Measurements from ENCODE around the gene DNAJC15. TPM values are rescaled to one million over a fixed set of nuclear protein-coding genes. Genes with fewer than 3 reads are reported as not detected.
A peak's percentile ranks its signal among the peaks of the same experiment; 100 is the strongest.

DNAJC15 gene
- 15.4 TPM for total RNA-seq (2013)
- polyA plus RNA-seq (10 to 100 TPM in 2 of 3 donors, 1 to 10 TPM in 1; 8.3 to 31.1 (median 22.0) TPM), polyA minus RNA-seq (8.6 and 8.7 TPM in 2 replicates), total RNA-seq (5.6 to 30.2 (median 20.2) reads per million in 11 experiments)

DNA sequence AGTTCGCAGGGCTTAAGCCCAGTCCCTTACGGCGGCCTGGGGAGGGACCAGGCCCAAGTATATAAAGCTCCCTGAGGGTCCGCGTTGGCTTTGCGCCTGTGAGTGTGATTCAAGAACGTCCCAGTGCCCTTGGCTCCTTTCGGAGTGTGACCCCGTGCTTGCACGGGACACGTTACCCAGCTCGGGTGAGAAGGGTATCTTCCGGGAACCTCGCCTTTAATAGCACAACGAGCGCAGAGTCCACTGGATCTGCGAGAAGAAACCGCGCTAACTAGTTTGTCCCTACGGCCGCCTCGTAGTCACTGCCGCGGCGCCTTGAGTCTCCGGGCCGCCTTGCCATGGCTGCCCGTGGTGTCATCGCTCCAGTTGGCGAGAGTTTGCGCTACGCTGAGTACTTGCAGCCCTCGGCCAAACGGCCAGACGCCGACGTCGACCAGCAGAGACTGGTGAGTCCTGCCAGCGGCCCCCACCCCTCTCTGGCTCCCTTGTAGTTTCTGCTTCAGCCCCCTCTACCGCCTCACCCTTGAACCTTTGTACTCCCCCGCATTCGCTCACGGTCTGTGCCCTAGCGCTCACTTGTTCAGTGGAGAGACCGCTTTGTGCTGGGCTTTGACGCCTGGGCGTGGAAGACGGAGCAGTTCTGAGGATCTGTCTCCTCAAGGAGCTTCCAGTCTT is at the start of gene DNAJC15:
DNAJC15 (plus strand) TSS at position 298 of the 675 bp plus-strand sequence; CDS start at position 339, 41 bp downstream.
- Mint-ChIP-seq H3K4me3 (peak within 1 kb of the TSS; percentile 93 to 98), H3K4me1 (peaks cover 35% of the 10 kb centered on the region), H3K36me3 (peaks cover 7 to 9% of the 10 kb centered on the region in 2 donors), H3K27me3 (ENCODE audit: low read depth in 3 of 3) (peaks cover 0 to 2% (median 0%) of the 10 kb centered on the region in 3 donors), H3K27ac (peak within 1 kb of the TSS; percentile 95 to 99 (median 97)), H3K9me3 (peaks cover 0 to 2% (median 0%) of the 10 kb centered on the region in 7 donors)
- Histone ChIP-seq H3K9me3 (replicated peaks in 1 of 2; ENCODE audit: control insufficient read depth in 1 of 2, insufficient read depth in 1 of 2, low read length in 2 of 2) (no peaks in the 10 kb centered on the region), H3K79me2 (ENCODE audit: insufficient read depth, low read length) (peaks cover 49% of the 10 kb centered on the region), H4K20me1 (ENCODE audit: insufficient read depth, low read length) (no peaks in the 10 kb centered on the region), H3K4me1 (ENCODE audit: control insufficient read depth in 1 of 2, insufficient read depth in 2 of 2, low read length in 2 of 2) (peaks cover 29 to 36% of the 10 kb centered on the region in 2 donors), H2AFZ (ENCODE audit: insufficient read depth, low read depth, low read length, poor library complexity, severe bottlenecking) (peak within 1 kb of the TSS; percentile 90), H3K9ac (ENCODE audit: insufficient read depth, low read length, poor library complexity, severe bottlenecking) (peak within 1 kb of the TSS; percentile 87), H3K27me3 (ENCODE audit: control insufficient read depth in 2 of 2, insufficient read depth in 2 of 2, low read length in 2 of 2) (no peaks in the 10 kb centered on the region), H3K4me2 (replicated peaks; ENCODE audit: extremely low read depth, low read length, poor library complexity, severe bottlenecking) (peak within 1 kb of the TSS; percentile 93), H3K27ac (ENCODE audit: low read depth in 1 of 2, low read length in 2 of 2) (peak within 1 kb of the TSS; percentile 94 to 96), H3K4me3 (replicated peaks in 1 of 3; ENCODE audit: low read depth in 2 of 3, low read length in 3 of 3) (peak within 1 kb of the TSS; percentile 65 to 85 (median 81)), H3K36me3 (replicated peaks in 1 of 2; ENCODE audit: control insufficient read depth in 1 of 2, insufficient read depth in 2 of 2, low read length in 2 of 2) (peaks cover 7 to 8% of the 10 kb centered on the region in 2 donors)
- intact Hi-C loops (cut with micrococcal nuclease): loop anchor here in 1 of 2 donors (5.0 kb wide), 1 partner anchor 51 kb away; no protein-coding TSS in a partner anchor
- 4% methylated on average over 45 of the region's 48 CpGs for WGBS (ENCODE audit: insufficient coverage)
- peak; percentile 70 to 83 (median 75) for DNase-seq
- TF ChIP-seq, protein P1, sequence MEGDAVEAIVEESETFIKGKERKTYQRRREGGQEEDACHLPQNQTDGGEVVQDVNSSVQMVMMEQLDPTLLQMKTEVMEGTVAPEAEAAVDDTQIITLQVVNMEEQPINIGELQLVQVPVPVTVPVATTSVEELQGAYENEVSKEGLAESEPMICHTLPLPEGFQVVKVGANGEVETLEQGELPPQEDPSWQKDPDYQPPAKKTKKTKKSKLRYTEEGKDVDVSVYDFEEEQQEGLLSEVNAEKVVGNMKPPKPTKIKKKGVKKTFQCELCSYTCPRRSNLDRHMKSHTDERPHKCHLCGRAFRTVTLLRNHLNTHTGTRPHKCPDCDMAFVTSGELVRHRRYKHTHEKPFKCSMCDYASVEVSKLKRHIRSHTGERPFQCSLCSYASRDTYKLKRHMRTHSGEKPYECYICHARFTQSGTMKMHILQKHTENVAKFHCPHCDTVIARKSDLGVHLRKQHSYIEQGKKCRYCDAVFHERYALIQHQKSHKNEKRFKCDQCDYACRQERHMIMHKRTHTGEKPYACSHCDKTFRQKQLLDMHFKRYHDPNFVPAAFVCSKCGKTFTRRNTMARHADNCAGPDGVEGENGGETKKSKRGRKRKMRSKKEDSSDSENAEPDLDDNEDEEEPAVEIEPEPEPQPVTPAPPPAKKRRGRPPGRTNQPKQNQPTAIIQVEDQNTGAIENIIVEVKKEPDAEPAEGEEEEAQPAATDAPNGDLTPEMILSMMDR (IDR thresholded peaks at IDR 0.05): peak; percentile 21

DNA sequence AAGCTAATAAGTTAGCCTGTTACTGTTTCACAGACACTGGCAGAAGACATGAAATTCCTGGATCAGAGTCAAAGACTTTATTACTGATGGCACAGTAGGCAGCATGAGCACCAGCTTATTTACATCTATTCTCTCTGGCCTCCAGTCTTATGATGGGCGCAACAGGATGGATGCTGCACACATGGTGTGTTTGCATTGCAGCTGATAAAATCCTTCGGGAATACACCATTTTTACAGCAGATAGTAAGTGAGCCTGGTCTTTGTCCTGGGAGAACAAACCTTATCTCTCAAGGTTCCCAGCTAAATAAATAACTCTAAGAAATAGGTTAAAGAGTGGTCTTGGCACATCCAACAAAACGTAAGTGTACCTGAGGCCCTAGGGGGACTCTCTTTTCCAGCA is 47.3 kb upstream of the DNAJC15 start:
- no peak overlapping the region for H3K4me3 ChIP-seq (replicated peaks in 1 of 3; ENCODE audit: low read depth in 2 of 3, low read length in 3 of 3)
- no peak for DNase-seq
- H3K36me3 ChIP-seq (replicated peaks in 1 of 2; ENCODE audit: control insufficient read depth in 1 of 2, insufficient read depth in 2 of 2, low read length in 2 of 2): no peaks in the 10 kb centered on the region
- Mint-ChIP-seq H3K36me3 (peaks cover 14 to 18% of the 10 kb centered on the region in 2 donors), H3K27ac (no peak overlapping the region), H3K4me3 (no peak overlapping the region), H3K9me3 (peaks cover 4 to 17% (median 14%) of the 10 kb centered on the region in 7 donors), H3K4me1 (peaks cover 25% of the 10 kb centered on the region), H3K27me3 (ENCODE audit: low read depth in 3 of 3) (peaks cover 0 to 2% (median 0%) of the 10 kb centered on the region in 3 donors)
- intact Hi-C loops (cut with micrococcal nuclease): no loop called here
- no peak overlapping the region for H2AFZ ChIP-seq (ENCODE audit: insufficient read depth, low read depth, low read length, poor library complexity, severe bottlenecking)
- H3K27ac ChIP-seq (ENCODE audit: low read depth in 1 of 2, low read length in 2 of 2): no peak overlapping the region
- H3K9ac ChIP-seq (ENCODE audit: insufficient read depth, low read length, poor library complexity, severe bottlenecking): no peak overlapping the region
- H3K79me2 ChIP-seq (ENCODE audit: insufficient read depth, low read length): no peaks in the 10 kb centered on the region
- no peaks in the 10 kb centered on the region for H4K20me1 ChIP-seq (ENCODE audit: insufficient read depth, low read length)
- peaks cover 3 to 20% of the 10 kb centered on the region in 2 donors for H3K4me1 ChIP-seq (ENCODE audit: control insufficient read depth in 1 of 2, insufficient read depth in 2 of 2, low read length in 2 of 2)
- TF ChIP-seq, protein P1 (IDR thresholded peaks at IDR 0.05): no peak
- peaks cover 0 to 4% of the 10 kb centered on the region in 2 donors for H3K9me3 ChIP-seq (replicated peaks in 1 of 2; ENCODE audit: control insufficient read depth in 1 of 2, insufficient read depth in 1 of 2, low read length in 2 of 2)
- H3K4me2 ChIP-seq (replicated peaks; ENCODE audit: extremely low read depth, low read length, poor library complexity, severe bottlenecking): no peak overlapping the region
- H3K27me3 ChIP-seq (ENCODE audit: control insufficient read depth in 2 of 2, insufficient read depth in 2 of 2, low read length in 2 of 2): no peaks in the 10 kb centered on the region
- 100% methylated on average over 1 of the region's 3 CpGs for WGBS (ENCODE audit: insufficient coverage)
